ENCODE results near the gene MINDY4B.

Gene MINDY4B

DNA sequence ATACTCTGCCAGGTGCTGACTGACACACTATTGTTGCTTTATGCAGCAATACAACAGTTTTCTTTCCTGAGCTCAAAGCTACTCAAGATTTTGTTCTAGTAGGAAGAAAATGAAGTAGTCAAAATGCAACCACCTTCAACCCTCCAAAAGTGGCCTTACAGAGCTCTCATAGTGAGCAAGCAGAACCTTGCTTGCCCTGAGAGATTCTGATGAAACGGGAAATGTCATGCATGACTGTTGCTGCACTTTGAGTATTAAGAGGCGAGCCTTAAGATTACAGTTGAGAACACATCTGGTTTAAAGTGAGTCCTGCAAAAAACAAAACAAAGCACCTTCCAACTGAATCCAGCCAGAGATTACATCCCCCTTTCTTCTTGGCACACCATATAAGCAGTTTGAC lies 29.7 kb downstream of the MINDY4B start:
- Histone ChIP-seq H3K27ac (ENCODE audit: low read depth, low read length) (no peak overlapping the region), H3K9me2 (replicated peaks; ENCODE audit: control insufficient read depth, low read length) (no peaks in the 10 kb centered on the region), H3K4me2 (ENCODE audit: low read length) (no peak overlapping the region), H3K4me1 (ENCODE audit: control insufficient read depth, low read length) (no peaks in the 10 kb centered on the region), H3K36me3 (ENCODE audit: control insufficient read depth, low read length) (no peaks in the 10 kb centered on the region), H3K9me3 (ENCODE audit: control insufficient read depth, insufficient read depth, low read length) (no peaks in the 10 kb centered on the region), H3K4me3 (ENCODE audit: low read length) (no peak overlapping the region), H4K20me1 (ENCODE audit: control insufficient read depth, insufficient read depth, low read depth, low read length) (no peaks in the 10 kb centered on the region), H3K79me2 (ENCODE audit: control insufficient read depth, low read length) (no peaks in the 10 kb centered on the region), H3F3A (ENCODE audit: control insufficient read depth, insufficient read depth) (no peaks in the 10 kb centered on the region), H3K27me3 (ENCODE audit: control insufficient read depth, low read length) (peaks cover 15% of the 10 kb centered on the region)
- TF ChIP-seq, protein P1, sequence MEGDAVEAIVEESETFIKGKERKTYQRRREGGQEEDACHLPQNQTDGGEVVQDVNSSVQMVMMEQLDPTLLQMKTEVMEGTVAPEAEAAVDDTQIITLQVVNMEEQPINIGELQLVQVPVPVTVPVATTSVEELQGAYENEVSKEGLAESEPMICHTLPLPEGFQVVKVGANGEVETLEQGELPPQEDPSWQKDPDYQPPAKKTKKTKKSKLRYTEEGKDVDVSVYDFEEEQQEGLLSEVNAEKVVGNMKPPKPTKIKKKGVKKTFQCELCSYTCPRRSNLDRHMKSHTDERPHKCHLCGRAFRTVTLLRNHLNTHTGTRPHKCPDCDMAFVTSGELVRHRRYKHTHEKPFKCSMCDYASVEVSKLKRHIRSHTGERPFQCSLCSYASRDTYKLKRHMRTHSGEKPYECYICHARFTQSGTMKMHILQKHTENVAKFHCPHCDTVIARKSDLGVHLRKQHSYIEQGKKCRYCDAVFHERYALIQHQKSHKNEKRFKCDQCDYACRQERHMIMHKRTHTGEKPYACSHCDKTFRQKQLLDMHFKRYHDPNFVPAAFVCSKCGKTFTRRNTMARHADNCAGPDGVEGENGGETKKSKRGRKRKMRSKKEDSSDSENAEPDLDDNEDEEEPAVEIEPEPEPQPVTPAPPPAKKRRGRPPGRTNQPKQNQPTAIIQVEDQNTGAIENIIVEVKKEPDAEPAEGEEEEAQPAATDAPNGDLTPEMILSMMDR (IDR thresholded peaks at IDR 0.05; ENCODE audit: low read depth, low read length, poor library complexity, severe bottlenecking): no peak
- no peak for TF ChIP-seq EZH2phosphoT487 (IDR thresholded peaks at IDR 0.05; ENCODE audit: borderline replicate concordance, low read length)

DNA sequence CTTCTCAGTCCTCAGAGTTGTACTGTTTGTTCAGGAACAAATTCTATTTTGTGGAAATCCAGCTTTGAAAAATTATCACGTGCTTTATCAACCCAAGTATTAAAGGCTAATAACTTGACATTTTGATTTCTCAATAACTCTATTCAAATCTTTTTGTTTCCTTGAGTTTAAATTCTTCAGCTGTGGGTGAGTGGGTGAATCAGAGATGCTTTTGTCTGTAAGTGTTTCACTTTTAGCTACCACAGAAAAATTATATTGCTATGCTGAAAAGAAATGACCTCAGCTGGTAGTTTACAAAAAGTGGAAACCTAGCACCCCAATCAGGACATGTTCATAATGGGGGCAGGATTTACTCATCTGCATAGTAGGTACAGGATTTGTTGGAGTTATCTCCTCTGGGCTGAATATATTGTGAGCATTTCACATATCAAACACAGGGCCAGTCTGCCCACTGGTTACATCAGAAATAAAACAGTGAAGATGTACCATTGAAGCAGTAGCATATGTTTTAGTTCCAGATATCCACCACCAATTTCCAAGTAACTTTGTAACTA lies 30.5 kb downstream of the MINDY4B start:
- Histone ChIP-seq H3F3A (ENCODE audit: control insufficient read depth, insufficient read depth) (no peaks in the 10 kb centered on the region), H3K9me2 (replicated peaks; ENCODE audit: control insufficient read depth, low read length) (no peaks in the 10 kb centered on the region), H3K27me3 (ENCODE audit: control insufficient read depth, low read length) (peaks cover 16% of the 10 kb centered on the region), H3K79me2 (ENCODE audit: control insufficient read depth, low read length) (no peaks in the 10 kb centered on the region), H3K4me2 (ENCODE audit: low read length) (no peak overlapping the region), H4K20me1 (ENCODE audit: control insufficient read depth, insufficient read depth, low read depth, low read length) (no peaks in the 10 kb centered on the region), H3K27ac (ENCODE audit: low read depth, low read length) (no peak overlapping the region), H3K9me3 (ENCODE audit: control insufficient read depth, insufficient read depth, low read length) (no peaks in the 10 kb centered on the region), H3K36me3 (ENCODE audit: control insufficient read depth, low read length) (no peaks in the 10 kb centered on the region), H3K4me3 (ENCODE audit: low read length) (no peak overlapping the region), H3K4me1 (ENCODE audit: control insufficient read depth, low read length) (no peaks in the 10 kb centered on the region)
- TF ChIP-seq, protein P1 (IDR thresholded peaks at IDR 0.05; ENCODE audit: low read depth, low read length, poor library complexity, severe bottlenecking): no peak
- no peak for TF ChIP-seq EZH2phosphoT487 (IDR thresholded peaks at IDR 0.05; ENCODE audit: borderline replicate concordance, low read length)

DNA sequence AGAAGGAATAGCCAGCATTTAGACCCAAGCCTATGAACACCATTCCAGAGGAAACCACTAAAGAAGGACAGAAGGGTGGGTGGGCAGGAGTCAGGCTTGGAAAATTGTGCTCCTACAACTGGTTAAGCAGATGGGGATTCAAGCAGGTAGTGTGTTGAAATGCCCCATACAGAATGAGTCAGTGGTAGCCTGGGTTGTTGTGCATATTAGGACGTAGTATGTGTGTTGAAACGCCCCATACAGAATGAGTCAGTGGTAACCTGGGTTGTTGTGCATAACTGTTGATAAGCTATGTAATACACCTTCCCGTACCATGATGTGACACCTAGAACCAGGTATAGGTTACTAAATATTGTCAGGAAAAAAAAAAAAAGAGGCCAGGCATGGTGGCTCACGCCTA lies 34.0 kb downstream of the MINDY4B start:
- H3K9me3 ChIP-seq (ENCODE audit: control insufficient read depth, insufficient read depth, low read length): no peaks in the 10 kb centered on the region
- no peaks in the 10 kb centered on the region for H3F3A ChIP-seq (ENCODE audit: control insufficient read depth, insufficient read depth)
- TF ChIP-seq, protein P1 (IDR thresholded peaks at IDR 0.05; ENCODE audit: low read depth, low read length, poor library complexity, severe bottlenecking): no peak
- TF ChIP-seq EZH2phosphoT487 (IDR thresholded peaks at IDR 0.05; ENCODE audit: borderline replicate concordance, low read length): no peak
- no peaks in the 10 kb centered on the region for H3K4me1 ChIP-seq (ENCODE audit: control insufficient read depth, low read length)
- no peak overlapping the region for H3K4me3 ChIP-seq (ENCODE audit: low read length)
- H3K27me3 ChIP-seq (ENCODE audit: control insufficient read depth, low read length): 0 out of 2 replicates have a peak, but pooled peaks cover 5% of the 10 kb centered on the region
- no peak overlapping the region for H3K27ac ChIP-seq (ENCODE audit: low read depth, low read length)
- no peaks in the 10 kb centered on the region for H3K79me2 ChIP-seq (ENCODE audit: control insufficient read depth, low read length)
- no peaks in the 10 kb centered on the region for H3K36me3 ChIP-seq (ENCODE audit: control insufficient read depth, low read length)
- no peaks in the 10 kb centered on the region for H4K20me1 ChIP-seq (ENCODE audit: control insufficient read depth, insufficient read depth, low read depth, low read length)
- no peak overlapping the region for H3K4me2 ChIP-seq (ENCODE audit: low read length)
- no peaks in the 10 kb centered on the region for H3K9me2 ChIP-seq (replicated peaks; ENCODE audit: control insufficient read depth, low read length)
